Measurements from ENCODE around the gene SEMA3B. TPM values are rescaled to one million over a fixed set of nuclear protein-coding genes. Genes with fewer than 3 reads are reported as not detected.

The SEMA3B gene
- total and polyA plus RNA-seq, 8 donors: 40.1 to 310 (median 103) TPM

DNA sequence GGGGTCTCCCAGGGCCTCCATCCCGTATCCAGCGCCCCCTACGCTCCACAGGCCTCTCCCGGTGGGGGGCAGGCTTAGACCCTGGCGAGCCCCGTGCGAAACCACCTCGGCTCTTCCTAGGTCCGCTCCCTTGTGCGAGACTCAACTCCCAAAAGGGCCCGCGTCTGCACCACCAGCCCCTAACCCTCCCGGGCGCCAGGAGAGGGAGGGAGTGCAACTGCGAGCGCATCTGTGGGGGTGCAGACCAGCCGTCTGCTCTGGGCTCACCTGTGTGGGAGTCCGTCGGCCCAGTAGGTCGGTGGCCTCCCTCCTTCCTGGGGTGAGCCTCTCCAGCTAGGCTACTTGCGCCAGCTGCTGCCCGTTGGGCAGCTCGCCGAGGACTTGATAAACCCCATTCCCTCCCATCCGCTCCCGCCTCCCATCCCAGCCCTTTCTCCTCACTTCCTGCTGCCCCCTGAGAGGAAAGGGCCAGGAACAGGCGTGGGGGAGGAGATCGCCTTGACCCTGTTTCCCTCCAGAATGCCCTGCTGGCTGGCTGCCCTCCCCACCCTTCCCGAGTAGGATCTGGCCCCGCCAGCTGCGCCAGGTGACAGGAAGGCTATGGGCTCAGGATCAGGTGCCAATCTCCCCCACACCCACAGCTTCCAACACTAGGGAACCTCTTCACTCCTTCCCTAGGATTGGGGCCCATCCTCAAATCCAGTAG lies 53.6 kb downstream of the SEMA3B start, which contains the start of gene HYAL2:
Gene HYAL2 (minus strand): TSS at position 360 of the 706 bp plus-strand sequence. CDS start 2,256 bp downstream, outside the sequence.
- H3K4me1 ChIP-seq: peaks cover 60 to 92% (median 78%) of the 10 kb centered on the region in 4 donors
- intact Hi-C loops (cut with DNase I; ENCODE audit: low total_unique reads): no loop called here
- peak in 2 of 3 donors; percentile 11 to 60 for TF ChIP-seq POLR2AphosphoS5 (IDR thresholded peaks at IDR 0.05)
- TF ChIP-seq, protein P1, sequence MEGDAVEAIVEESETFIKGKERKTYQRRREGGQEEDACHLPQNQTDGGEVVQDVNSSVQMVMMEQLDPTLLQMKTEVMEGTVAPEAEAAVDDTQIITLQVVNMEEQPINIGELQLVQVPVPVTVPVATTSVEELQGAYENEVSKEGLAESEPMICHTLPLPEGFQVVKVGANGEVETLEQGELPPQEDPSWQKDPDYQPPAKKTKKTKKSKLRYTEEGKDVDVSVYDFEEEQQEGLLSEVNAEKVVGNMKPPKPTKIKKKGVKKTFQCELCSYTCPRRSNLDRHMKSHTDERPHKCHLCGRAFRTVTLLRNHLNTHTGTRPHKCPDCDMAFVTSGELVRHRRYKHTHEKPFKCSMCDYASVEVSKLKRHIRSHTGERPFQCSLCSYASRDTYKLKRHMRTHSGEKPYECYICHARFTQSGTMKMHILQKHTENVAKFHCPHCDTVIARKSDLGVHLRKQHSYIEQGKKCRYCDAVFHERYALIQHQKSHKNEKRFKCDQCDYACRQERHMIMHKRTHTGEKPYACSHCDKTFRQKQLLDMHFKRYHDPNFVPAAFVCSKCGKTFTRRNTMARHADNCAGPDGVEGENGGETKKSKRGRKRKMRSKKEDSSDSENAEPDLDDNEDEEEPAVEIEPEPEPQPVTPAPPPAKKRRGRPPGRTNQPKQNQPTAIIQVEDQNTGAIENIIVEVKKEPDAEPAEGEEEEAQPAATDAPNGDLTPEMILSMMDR (IDR thresholded peaks at IDR 0.05): no peak
- WGBS, 5 donors: 17 to 38% (median 30%) methylated on average over 20 to 31 of the region's 31 CpGs
- no peaks in the 10 kb centered on the region for H3K9me3 ChIP-seq
- peak; percentile 67 to 69 for DNase-seq
- peak within 1 kb of the TSS; percentile 82 to 92 (median 86) for H3K4me3 ChIP-seq
- peak within 1 kb of the TSS; percentile 91 to 96 (median 95) for H3K27ac ChIP-seq
- peaks cover 16 to 43% (median 38%) of the 10 kb centered on the region in 4 donors for H3K36me3 ChIP-seq
- H3K27me3 ChIP-seq: no peaks in the 10 kb centered on the region

- H3K9me3 ChIP-seq: no peaks in the 10 kb centered on the region
- peaks cover 14 to 38% (median 32%) of the 10 kb centered on the region in 4 donors for H3K36me3 ChIP-seq
- TF ChIP-seq, protein P1 (IDR thresholded peaks at IDR 0.05): no peak
- TF ChIP-seq EP300 (IDR thresholded peaks at IDR 0.05) (no peak), POLR2A (IDR thresholded peaks at IDR 0.05) (no peak), POLR2AphosphoS5 (IDR thresholded peaks at IDR 0.05) (no peak)
- H3K27me3 ChIP-seq: no peaks in the 10 kb centered on the region
- DNase-seq: peak in 1 of 2 donors; percentile 75
- 28 to 49% (median 35%) methylated on average over 4 of the region's 4 CpGs for WGBS, 5 donors
- peak overlapping the region; percentile 91 to 96 (median 95) for H3K27ac ChIP-seq
- no peak overlapping the region for H3K4me3 ChIP-seq
- H3K4me1 ChIP-seq: peaks cover 55 to 88% (median 75%) of the 10 kb centered on the region in 4 donors
- intact Hi-C loops (cut with DNase I; ENCODE audit: low total_unique reads): no loop called here
Measured at GRCh38 chr3:50323092-50323600, 54.2 kb downstream of the SEMA3B start.

DNA sequence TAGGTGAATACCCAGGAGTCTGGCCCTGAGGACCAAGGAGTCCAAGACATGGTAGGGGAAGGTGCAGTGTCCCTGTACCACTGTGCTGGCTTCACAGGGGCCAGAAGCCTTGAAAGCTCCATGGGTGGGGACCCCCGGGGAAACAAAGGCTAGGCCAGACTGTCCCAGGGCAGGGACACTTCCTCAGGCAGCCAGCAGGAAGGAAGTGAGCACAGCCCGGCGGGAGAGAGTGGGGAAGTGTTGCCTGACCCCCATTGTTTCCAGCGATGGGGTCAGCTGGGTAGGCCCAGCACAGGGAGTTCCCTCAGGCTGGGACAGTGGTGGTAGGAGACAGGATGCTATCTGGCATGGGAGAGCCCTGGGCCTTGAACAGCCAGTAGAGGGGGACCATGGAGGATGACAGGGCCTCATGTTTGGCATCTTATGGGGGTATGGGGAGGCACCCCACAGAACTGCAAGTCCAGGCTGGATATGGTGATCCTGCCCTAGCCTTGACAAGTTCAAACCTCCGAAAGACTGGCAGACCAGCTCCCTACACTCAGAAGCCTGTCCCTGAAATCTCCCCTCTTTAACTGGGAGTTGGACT lies 54.8 kb downstream of the SEMA3B start:
- DNase-seq: peak in 1 of 2 donors; percentile 68
- intact Hi-C loops (cut with DNase I; ENCODE audit: low total_unique reads): no loop called here

More for the DNA sequence above, 54.8 kb downstream of the SEMA3B start:
- H3K27ac ChIP-seq: peak overlapping the region; percentile 91 to 96 (median 95)
- TF ChIP-seq EP300 (IDR thresholded peaks at IDR 0.05) (no peak), POLR2AphosphoS5 (IDR thresholded peaks at IDR 0.05) (peak in 2 of 3 donors; percentile 49 to 54)
- TF ChIP-seq, protein P1 (IDR thresholded peaks at IDR 0.05): peak in 1 of 7 experiments; percentile 11
- H3K4me3 ChIP-seq: no peak overlapping the region
- no peaks in the 10 kb centered on the region for H3K27me3 ChIP-seq
- 54 to 67% (median 63%) methylated on average over 3 to 5 of the region's 5 CpGs for WGBS, 5 donors
- H3K9me3 ChIP-seq: no peaks in the 10 kb centered on the region
- peaks cover 11 to 33% (median 28%) of the 10 kb centered on the region in 4 donors for H3K36me3 ChIP-seq
- H3K4me1 ChIP-seq: peaks cover 49 to 88% (median 74%) of the 10 kb centered on the region in 4 donors
